ENCODE measurements around the gene PDE4B.

The PDE4B gene

DNA sequence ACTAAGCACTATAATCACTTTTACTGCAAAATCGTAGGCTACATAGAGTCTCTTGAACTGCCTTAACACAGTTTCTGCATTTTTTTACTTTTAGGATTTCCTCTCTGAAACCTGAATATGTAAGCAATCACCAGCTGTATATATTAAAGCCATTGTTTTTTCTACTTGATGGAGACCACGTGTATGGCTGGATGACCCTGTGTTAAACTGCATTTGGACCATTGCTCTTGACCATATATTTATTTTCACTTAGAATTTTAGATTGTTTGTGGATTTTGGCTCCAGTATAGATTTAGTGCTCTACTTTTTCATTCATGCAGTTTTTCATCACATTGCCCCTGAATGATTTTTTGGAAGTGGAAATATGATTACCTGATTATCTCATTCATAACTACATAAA is 420.8 kb downstream of the PDE4B start:
- H3K4me1 ChIP-seq (ENCODE audit: control insufficient read depth in 1 of 2, insufficient read depth in 1 of 2, low read depth in 1 of 2, low read length in 1 of 2), result no peaks in the 10 kb centered on the region
- H3K27me3 ChIP-seq, result no peaks in the 10 kb centered on the region
- no peak overlapping the region for H3K4me3 ChIP-seq (ENCODE audit: low read depth in 1 of 2, low read length in 1 of 2)
- H3K27ac ChIP-seq, result no peak overlapping the region
- TF ChIP-seq, protein P1, sequence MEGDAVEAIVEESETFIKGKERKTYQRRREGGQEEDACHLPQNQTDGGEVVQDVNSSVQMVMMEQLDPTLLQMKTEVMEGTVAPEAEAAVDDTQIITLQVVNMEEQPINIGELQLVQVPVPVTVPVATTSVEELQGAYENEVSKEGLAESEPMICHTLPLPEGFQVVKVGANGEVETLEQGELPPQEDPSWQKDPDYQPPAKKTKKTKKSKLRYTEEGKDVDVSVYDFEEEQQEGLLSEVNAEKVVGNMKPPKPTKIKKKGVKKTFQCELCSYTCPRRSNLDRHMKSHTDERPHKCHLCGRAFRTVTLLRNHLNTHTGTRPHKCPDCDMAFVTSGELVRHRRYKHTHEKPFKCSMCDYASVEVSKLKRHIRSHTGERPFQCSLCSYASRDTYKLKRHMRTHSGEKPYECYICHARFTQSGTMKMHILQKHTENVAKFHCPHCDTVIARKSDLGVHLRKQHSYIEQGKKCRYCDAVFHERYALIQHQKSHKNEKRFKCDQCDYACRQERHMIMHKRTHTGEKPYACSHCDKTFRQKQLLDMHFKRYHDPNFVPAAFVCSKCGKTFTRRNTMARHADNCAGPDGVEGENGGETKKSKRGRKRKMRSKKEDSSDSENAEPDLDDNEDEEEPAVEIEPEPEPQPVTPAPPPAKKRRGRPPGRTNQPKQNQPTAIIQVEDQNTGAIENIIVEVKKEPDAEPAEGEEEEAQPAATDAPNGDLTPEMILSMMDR (IDR thresholded peaks at IDR 0.05), result no peak
- no peaks in the 10 kb centered on the region for H3K36me3 ChIP-seq
- no peaks in the 10 kb centered on the region for H3K9me3 ChIP-seq

DNA sequence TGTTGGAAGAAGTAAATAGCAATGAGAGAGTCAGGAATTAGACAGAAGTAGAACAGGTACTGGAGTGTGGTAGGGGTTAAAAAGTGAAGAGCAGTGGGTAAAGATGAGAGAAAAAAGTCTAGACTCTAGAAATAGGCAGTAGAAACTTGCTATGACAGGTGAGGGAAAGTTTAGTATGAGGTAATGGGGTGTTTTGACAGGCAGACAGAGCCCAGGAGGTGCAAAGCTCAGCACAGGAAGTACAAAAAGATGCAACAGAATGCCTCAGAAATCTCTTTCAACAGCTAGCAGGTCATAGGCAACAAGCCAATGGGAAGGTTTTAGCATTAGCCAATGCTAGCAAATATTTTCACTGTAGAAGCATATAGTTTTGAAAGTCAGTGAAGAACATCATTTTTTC is 422.2 kb downstream of the PDE4B start:
- Histone ChIP-seq H3K4me3 (ENCODE audit: low read depth in 1 of 2, low read length in 1 of 2) (no peak overlapping the region), H3K4me1 (ENCODE audit: control insufficient read depth in 1 of 2, insufficient read depth in 1 of 2, low read depth in 1 of 2, low read length in 1 of 2) (no peaks in the 10 kb centered on the region), H3K27ac (no peak overlapping the region), H3K27me3 (no peaks in the 10 kb centered on the region), H3K36me3 (no peaks in the 10 kb centered on the region), H3K9me3 (no peaks in the 10 kb centered on the region)
- TF ChIP-seq, protein P1 (IDR thresholded peaks at IDR 0.05), result no peak

DNA sequence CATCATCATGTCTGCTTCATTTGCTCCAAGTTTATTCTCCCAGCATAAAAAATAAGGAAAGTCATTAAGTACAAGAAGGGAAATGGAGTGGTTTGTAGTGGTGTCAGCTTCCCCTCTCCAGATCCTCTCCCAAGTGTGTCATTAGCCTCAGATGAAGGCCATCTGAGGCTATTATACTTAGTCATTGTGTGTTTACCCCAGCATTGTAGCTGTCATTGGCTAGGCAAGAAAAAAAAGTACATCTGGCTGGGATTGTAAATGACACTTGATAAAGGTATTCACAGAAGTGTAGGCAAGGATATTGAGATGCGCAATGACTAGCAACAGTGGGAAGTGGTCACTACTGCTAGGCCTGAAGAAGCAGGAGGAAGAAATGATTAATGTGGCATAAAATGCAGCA is 424.3 kb downstream of the PDE4B start:
- Histone ChIP-seq H3K9me3 (no peaks in the 10 kb centered on the region), H3K4me1 (ENCODE audit: control insufficient read depth in 1 of 2, insufficient read depth in 1 of 2, low read depth in 1 of 2, low read length in 1 of 2) (no peaks in the 10 kb centered on the region), H3K36me3 (no peaks in the 10 kb centered on the region), H3K27ac (no peak overlapping the region), H3K27me3 (no peaks in the 10 kb centered on the region), H3K4me3 (ENCODE audit: low read depth in 1 of 2, low read length in 1 of 2) (no peak overlapping the region)
- TF ChIP-seq, protein P1 (IDR thresholded peaks at IDR 0.05), result no peak

DNA sequence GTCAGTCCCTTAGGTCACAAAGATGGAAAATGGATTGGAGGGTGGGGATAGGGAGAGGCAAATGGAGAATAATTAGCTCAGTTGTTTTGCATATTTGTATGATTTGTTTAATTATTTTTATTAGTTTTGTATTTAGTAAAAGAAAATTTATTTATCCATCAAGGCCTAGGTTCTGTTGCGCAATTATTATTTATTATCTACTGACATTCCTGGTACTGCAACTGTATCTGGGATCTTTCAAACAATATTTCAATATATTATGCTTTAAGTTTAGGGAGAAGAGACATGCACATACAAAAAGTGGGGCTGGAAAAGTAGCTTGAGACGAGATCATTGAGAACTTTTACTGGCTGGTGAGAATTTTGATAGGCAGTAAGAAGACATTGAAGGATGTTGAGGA is 424.9 kb downstream of the PDE4B start:
- Histone ChIP-seq H3K27me3 (no peaks in the 10 kb centered on the region), H3K27ac (no peak overlapping the region), H3K36me3 (no peaks in the 10 kb centered on the region), H3K4me3 (ENCODE audit: low read depth in 1 of 2, low read length in 1 of 2) (no peak overlapping the region), H3K9me3 (no peaks in the 10 kb centered on the region), H3K4me1 (ENCODE audit: control insufficient read depth in 1 of 2, insufficient read depth in 1 of 2, low read depth in 1 of 2, low read length in 1 of 2) (no peaks in the 10 kb centered on the region)
- TF ChIP-seq, protein P1 (IDR thresholded peaks at IDR 0.05), result no peak

DNA sequence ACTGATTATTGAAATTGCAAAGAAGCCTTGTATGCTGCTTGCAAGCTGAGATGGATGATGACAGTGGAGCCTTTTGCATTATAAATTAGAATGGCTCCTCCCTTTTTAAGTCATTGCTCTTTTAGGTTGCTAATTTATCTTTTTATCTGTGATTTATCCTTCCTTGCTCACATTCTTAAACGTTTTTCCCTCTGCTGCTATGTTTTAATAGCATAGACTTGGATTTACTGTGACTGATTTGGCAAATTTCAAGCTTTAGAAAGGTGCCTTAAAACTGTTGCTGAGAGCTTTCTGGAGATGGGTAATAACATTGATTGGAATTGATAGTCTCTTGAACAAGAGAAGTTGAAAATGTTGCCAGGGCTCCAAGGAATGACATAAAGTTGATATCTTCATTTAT is 427.8 kb downstream of the PDE4B start:
- Histone ChIP-seq H3K9me3 (no peaks in the 10 kb centered on the region), H3K27me3 (no peaks in the 10 kb centered on the region), H3K4me1 (ENCODE audit: control insufficient read depth in 1 of 2, insufficient read depth in 1 of 2, low read depth in 1 of 2, low read length in 1 of 2) (no peaks in the 10 kb centered on the region), H3K4me3 (ENCODE audit: low read depth in 1 of 2, low read length in 1 of 2) (no peak overlapping the region), H3K36me3 (no peaks in the 10 kb centered on the region), H3K27ac (no peak overlapping the region)
- TF ChIP-seq, protein P1 (IDR thresholded peaks at IDR 0.05), result no peak

DNA sequence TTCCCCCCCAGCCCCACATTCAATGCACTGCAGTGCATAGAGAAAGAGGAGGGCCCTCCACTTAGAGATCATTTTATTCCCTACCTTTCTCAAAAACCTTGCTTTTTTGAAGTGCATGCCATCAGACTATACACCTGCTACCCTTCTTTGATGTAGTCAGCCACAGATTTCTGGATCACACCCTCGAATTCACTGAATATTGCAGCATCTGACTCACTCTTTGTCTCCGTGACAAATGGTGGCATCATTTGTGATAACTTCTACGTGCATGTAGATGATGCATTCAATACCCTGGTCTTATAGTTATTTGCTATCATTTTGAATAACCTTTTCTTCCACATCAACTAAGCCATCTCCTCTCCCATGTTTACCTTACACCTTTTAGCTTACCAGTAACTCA is 431.0 kb downstream of the PDE4B start:
- no peaks in the 10 kb centered on the region for H3K9me3 ChIP-seq
- no peak overlapping the region for H3K27ac ChIP-seq
- no peaks in the 10 kb centered on the region for H3K27me3 ChIP-seq
- TF ChIP-seq, protein P1 (IDR thresholded peaks at IDR 0.05), result no peak
- H3K36me3 ChIP-seq, result no peaks in the 10 kb centered on the region
- H3K4me3 ChIP-seq (ENCODE audit: low read depth in 1 of 2, low read length in 1 of 2), result no peak overlapping the region
- H3K4me1 ChIP-seq (ENCODE audit: control insufficient read depth in 1 of 2, insufficient read depth in 1 of 2, low read depth in 1 of 2, low read length in 1 of 2), result no peaks in the 10 kb centered on the region

All from neutrophil (primary cell).